ENCODE results near the gene SLC6A8.

- TF ChIP-seq EZH2 (IDR thresholded peaks at IDR 0.05) (no peak), POLR2AphosphoS5 (IDR thresholded peaks at IDR 0.05; ENCODE audit: borderline replicate concordance, low read depth, low read length) (no peak), FOXP2 (optimal IDR thresholded peaks at IDR 0.05; ENCODE audit: control extremely low read depth, extremely low read length, insufficient read depth) (no peak)
Observed at GRCh38 chrX:153642655-153643430, 44.9 kb upstream of the SLC6A8 start.

Measured in SK-N-MC (cell line).